HEK293 (cell line): Measurements from ENCODE around the gene FOXRED1.

Experiments used
- BCL11A ChIP-seq: fragments of 450-650 bp; formaldehyde crosslinking; IDR thresholded peaks from 2 replicates; pipeline ENCODE4 v1.5.1; 2016; ENCODE audit warnings: low read depth, missing biosample characterization, missing genetic modification characterization
- CTCF ChIP-seq: fragments of 450-650 bp; formaldehyde crosslinking; IDR thresholded peaks from 2 replicates; pipeline ENCODE4 v1.5.1; 2016; ENCODE audit warnings: missing biosample characterization, missing genetic modification characterization
- HOXD13 ChIP-seq: sonication (generic); formaldehyde crosslinking; IDR thresholded peaks from 2 replicates; pipeline ENCODE4 v1.8.0; 2022; ENCODE audit warnings: missing genetic modification reagents, borderline replicate concordance
- REST ChIP-seq: fragments of 450-650 bp; formaldehyde crosslinking; IDR thresholded peaks from 2 replicates; pipeline ENCODE4 v1.5.1; 2016; ENCODE audit warnings: missing biosample characterization, missing genetic modification characterization
- SETDB1 ChIP-seq: IDR thresholded peaks from one replicate; pipeline ENCODE4 v1.6.1; 2017; ENCODE audit warnings: mild to moderate bottlenecking, low read length, moderate library complexity, mixed read lengths; ENCODE audit not compliant: insufficient read length
- ZNF184 ChIP-seq: fragments of 450-650 bp; IDR thresholded peaks from 2 replicates; pipeline ENCODE4 v1.5.1; 2018; ENCODE audit warnings: missing biosample characterization, mild to moderate bottlenecking, missing genetic modification characterization
- ZNF548 ChIP-seq: fragments of 450-650 bp; formaldehyde crosslinking; IDR thresholded peaks from 2 replicates; pipeline ENCODE4 v1.5.1; 2016; ENCODE audit warnings: missing biosample characterization, missing genetic modification characterization

GRCh38 chr11:126313826-126314225, 44.9 kb downstream of the FOXRED1 start:
- TF ChIP-seq REST (tag by site-specific recombination) (no peak), CTCF (tag by site-specific recombination) (no peak), SETDB1 (no peak), ZNF548 (no peak), BCL11A (tag by site-specific recombination) (no peak), ZNF184 (tag by site-specific recombination) (no peak), HOXD13 (no peak)
